ENCODE data around the gene SEPTIN8. TPM values are rescaled to one million over a fixed set of nuclear protein-coding genes. Genes with fewer than 3 reads are reported as not detected.
A peak's percentile ranks its signal among the peaks of the same experiment; 100 is the strongest.

SEPTIN8 gene
- total RNA-seq, 1 donor from 2014 or later = 35.9 TPM

DNA sequence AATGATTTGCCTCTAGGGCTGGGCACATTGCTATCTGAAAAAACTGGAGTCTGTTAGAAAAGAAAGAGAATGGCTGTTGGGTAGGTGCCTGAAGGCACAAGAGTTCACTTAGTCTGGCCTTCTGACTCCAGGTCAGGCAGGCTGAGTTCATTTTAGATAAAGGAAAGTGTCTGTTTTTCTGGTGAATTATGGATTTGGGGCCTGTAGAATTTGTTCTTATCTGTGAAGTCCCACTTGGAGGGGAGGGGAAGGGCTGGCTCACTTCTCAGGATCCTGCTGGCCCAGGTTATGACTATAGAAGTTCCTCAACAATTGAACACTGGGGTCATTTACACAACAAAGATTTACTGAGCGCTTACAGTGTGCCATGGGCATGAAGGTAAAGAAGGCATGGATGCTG lies 11.5 kb upstream of the SEPTIN8 start:
- intact Hi-C loops (cut with micrococcal nuclease) = no loop called here
- no peak overlapping the region for H3K4me3 Mint-ChIP-seq (ENCODE audit: low read depth)
- no peaks in the 10 kb centered on the region for H3K36me3 Mint-ChIP-seq (ENCODE audit: low read depth)
- peaks cover 47% of the 10 kb centered on the region for H3K27me3 Mint-ChIP-seq (ENCODE audit: low read depth)
- no peak for DNase-seq (ENCODE audit: low spot score)
- H3K4me1 Mint-ChIP-seq (ENCODE audit: low read depth) = peaks cover 4% of the 10 kb centered on the region
- H3K27ac Mint-ChIP-seq = no peak overlapping the region
- no peaks in the 10 kb centered on the region for H3K9me3 Mint-ChIP-seq

DNA sequence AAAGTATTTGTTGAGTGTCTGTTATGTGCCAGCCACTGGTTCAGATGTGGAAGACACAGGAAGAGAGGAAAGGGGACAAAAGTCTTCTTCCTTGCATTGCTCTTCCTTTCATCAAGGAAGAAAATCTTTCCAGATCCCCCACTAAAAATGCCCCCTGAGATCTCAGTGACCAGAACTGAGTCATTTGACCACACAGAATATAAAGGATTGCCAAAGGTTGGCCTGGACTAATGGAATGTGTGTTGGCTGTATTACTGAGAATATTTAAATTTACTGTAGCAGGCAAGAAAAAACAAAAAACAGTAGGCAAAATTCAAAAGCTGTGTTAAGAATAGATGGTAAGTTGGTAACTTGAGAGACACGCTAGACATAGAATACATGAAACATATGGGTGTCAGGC lies 10.0 kb upstream of the SEPTIN8 start:
- no peak overlapping the region for H3K4me3 Mint-ChIP-seq (ENCODE audit: low read depth)
- peaks cover 7% of the 10 kb centered on the region for H3K4me1 Mint-ChIP-seq (ENCODE audit: low read depth)
- intact Hi-C loops (cut with micrococcal nuclease) = no loop called here
- peaks cover 48% of the 10 kb centered on the region for H3K27me3 Mint-ChIP-seq (ENCODE audit: low read depth)
- no peak overlapping the region for H3K27ac Mint-ChIP-seq
- H3K9me3 Mint-ChIP-seq = no peaks in the 10 kb centered on the region
- no peaks in the 10 kb centered on the region for H3K36me3 Mint-ChIP-seq (ENCODE audit: low read depth)
- DNase-seq (ENCODE audit: low spot score) = no peak

DNA sequence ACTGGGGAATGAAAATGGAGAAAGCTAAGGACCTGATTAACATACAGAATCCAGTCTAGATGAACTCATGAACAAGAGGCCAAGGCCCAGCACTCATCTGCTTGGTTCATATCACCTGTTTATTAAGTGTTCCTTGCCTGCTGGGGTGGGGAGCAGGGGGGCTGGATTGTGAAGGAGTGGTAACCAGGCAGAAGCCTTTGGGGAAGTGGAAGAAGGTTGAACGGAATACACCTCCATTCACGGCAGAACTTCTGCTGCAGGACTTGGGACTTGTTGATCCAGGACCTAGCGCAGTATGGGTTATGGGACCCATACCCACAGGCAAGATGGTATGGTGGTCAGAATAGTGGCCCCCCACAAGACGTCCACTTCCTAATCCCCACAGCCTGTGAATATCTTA lies 8.8 kb upstream of the SEPTIN8 start:
- intact Hi-C loops (cut with micrococcal nuclease) = no loop called here
- no peak overlapping the region for H3K27ac Mint-ChIP-seq
- peaks cover 9% of the 10 kb centered on the region for H3K4me1 Mint-ChIP-seq (ENCODE audit: low read depth)
- no peaks in the 10 kb centered on the region for H3K36me3 Mint-ChIP-seq (ENCODE audit: low read depth)
- no peak for DNase-seq (ENCODE audit: low spot score)
- peaks cover 54% of the 10 kb centered on the region for H3K27me3 Mint-ChIP-seq (ENCODE audit: low read depth)
- no peaks in the 10 kb centered on the region for H3K9me3 Mint-ChIP-seq
- no peak overlapping the region for H3K4me3 Mint-ChIP-seq (ENCODE audit: low read depth)

DNA sequence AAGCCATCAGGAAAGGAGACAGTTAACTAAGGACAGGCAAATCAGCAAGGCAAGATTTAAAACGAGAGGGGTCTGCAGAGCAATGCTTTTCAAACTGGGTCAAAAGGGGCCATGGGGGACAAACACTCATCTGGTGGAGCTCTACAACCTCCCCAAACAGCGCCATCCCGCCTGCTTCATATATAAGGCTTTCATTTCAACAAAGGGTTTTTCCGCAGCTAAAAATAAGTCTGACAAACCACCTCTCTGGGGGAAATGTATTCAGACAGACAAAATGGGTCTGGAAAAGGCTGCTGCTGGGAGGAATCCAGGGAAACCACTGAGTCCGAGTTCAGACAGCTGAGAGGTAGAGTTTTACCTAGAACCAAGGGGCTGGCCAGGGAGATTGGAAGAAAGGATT lies 8.3 kb upstream of the SEPTIN8 start:
- H3K9me3 Mint-ChIP-seq = no peaks in the 10 kb centered on the region
- DNase-seq (ENCODE audit: low spot score) = no peak
- peaks cover 57% of the 10 kb centered on the region for H3K27me3 Mint-ChIP-seq (ENCODE audit: low read depth)
- intact Hi-C loops (cut with micrococcal nuclease) = no loop called here
- no peak overlapping the region for H3K4me3 Mint-ChIP-seq (ENCODE audit: low read depth)
- H3K4me1 Mint-ChIP-seq (ENCODE audit: low read depth) = peaks cover 11% of the 10 kb centered on the region
- H3K27ac Mint-ChIP-seq = no peak overlapping the region
- no peaks in the 10 kb centered on the region for H3K36me3 Mint-ChIP-seq (ENCODE audit: low read depth)

DNA sequence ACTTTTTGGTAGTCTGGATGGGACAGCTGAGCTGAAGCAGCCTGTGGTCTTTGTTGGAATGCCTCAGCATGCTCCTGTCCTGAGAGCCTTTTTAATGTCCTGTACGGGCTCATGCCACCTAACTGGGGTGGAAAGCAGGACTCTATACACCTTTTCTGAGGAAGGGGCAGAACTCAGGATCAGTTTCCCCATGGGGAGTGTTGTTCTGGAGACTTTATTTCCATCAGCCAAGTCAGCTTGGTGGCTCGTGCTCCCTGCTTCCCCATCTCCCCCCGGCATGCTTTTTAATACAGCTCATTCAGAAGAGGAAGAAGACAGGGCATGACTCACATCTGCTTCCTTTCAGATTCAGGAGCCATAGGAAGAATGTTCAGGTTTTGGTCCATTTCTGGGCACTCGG lies 5.1 kb upstream of the SEPTIN8 start:
- intact Hi-C loops (cut with micrococcal nuclease) = no loop called here
- Mint-ChIP-seq H3K27me3 (ENCODE audit: low read depth) (peaks cover 64% of the 10 kb centered on the region), H3K4me1 (ENCODE audit: low read depth) (peaks cover 25% of the 10 kb centered on the region), H3K27ac (no peak overlapping the region), H3K36me3 (ENCODE audit: low read depth) (peaks cover 2% of the 10 kb centered on the region), H3K9me3 (no peaks in the 10 kb centered on the region), H3K4me3 (ENCODE audit: low read depth) (no peak overlapping the region)
- no peak for DNase-seq (ENCODE audit: low spot score)

DNA sequence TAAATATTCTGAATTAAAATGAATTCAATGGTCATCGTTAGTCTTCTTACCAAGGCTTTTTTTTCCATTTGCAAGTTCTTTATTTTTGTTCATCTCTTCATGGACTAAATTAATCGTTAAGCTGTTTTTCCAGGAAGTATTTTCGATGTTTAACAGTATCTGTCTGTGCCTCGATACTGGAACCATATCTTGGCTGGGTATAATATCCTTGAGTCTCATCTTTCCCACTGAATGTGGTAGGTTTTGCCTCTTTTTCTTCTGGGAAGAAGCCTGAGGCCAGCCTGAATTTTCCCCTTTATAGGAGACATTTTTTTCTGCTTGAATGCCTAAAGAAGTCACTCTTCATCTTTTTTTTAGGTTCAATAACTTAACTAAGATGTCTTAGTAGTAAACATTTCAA lies 4.0 kb upstream of the SEPTIN8 start:
- peaks cover 61% of the 10 kb centered on the region for H3K27me3 Mint-ChIP-seq (ENCODE audit: low read depth)

DNA sequence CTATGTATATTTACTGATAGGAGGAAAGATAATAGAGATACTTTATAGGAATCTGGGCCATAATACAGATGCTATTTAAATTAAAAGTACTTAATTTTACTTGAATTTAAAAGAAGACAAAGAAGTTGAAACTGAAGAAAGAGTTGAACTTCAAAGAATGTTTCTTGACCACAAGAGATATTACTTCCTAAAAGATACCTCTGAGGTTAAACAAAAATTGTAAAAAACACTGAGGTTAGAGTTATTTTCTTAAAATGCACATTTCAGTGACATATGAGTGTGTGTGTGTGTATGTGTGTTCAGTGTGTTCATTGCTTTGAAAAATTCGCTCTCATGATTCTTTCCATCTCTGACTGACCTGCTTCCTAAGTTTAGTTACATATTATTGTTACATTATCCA lies 3.5 kb upstream of the SEPTIN8 start:
- intact Hi-C loops (cut with micrococcal nuclease) = no loop called here
- Mint-ChIP-seq H3K9me3 (no peaks in the 10 kb centered on the region), H3K4me3 (ENCODE audit: low read depth) (no peak overlapping the region), H3K36me3 (ENCODE audit: low read depth) (peaks cover 2% of the 10 kb centered on the region), H3K27ac (no peak overlapping the region), H3K27me3 (ENCODE audit: low read depth) (peaks cover 60% of the 10 kb centered on the region), H3K4me1 (ENCODE audit: low read depth) (peaks cover 27% of the 10 kb centered on the region)
- DNase-seq (ENCODE audit: low spot score) = no peak

More for the DNA sequence above, 4.0 kb upstream of the SEPTIN8 start:
- no peak overlapping the region for H3K27ac Mint-ChIP-seq
- H3K36me3 Mint-ChIP-seq (ENCODE audit: low read depth) = peaks cover 2% of the 10 kb centered on the region
- H3K9me3 Mint-ChIP-seq = no peaks in the 10 kb centered on the region
- H3K4me3 Mint-ChIP-seq (ENCODE audit: low read depth) = no peak overlapping the region
- DNase-seq (ENCODE audit: low spot score) = no peak
- H3K4me1 Mint-ChIP-seq (ENCODE audit: low read depth) = peaks cover 26% of the 10 kb centered on the region
- intact Hi-C loops (cut with micrococcal nuclease) = no loop called here

DNA sequence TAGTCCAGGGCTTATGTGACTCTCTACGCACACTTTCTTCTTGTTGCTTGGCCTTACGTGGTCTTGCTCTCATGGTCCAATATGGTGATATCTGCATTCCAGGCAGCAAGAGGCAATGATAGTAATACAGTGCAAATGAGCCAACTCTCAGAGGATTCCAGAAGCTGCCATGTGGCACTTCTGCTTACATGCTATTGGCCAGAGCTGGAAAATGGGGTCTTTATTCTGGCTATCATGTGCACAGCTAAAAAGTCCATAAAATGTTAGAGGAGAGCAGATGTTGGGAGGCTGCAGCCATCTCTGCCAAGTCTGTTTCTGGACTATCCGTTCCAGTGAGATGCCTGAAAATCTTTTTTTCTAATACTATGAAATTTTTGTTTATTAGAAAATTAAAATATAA lies 2.9 kb upstream of the SEPTIN8 start:
- peaks cover 2% of the 10 kb centered on the region for H3K36me3 Mint-ChIP-seq (ENCODE audit: low read depth)
- H3K4me3 Mint-ChIP-seq (ENCODE audit: low read depth) = no peak overlapping the region
- no peaks in the 10 kb centered on the region for H3K9me3 Mint-ChIP-seq
- peaks cover 29% of the 10 kb centered on the region for H3K4me1 Mint-ChIP-seq (ENCODE audit: low read depth)
- peaks cover 60% of the 10 kb centered on the region for H3K27me3 Mint-ChIP-seq (ENCODE audit: low read depth)
- intact Hi-C loops (cut with micrococcal nuclease) = no loop called here
- no peak overlapping the region for H3K27ac Mint-ChIP-seq
- DNase-seq (ENCODE audit: low spot score) = no peak

DNA sequence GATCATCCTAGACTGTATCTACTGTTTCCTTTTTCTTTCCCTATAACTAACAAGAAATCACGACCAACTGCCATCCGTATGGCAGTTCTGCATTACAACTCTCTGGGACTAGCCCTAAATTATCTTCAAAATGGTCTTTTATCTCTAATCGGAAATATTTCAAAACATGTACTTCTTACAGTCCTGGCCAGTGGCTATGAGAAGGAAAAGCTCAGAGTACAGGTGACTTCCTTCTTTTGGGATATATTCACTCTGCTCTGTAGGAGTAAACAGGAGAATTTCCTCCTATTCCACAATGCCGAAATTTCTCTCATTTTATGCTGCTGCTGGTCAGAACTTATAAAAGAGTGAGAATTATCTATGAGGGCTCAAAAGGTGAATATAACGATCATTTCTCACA lies 1.8 kb upstream of the SEPTIN8 start:
- DNase-seq (ENCODE audit: low spot score) = no peak
- H3K9me3 Mint-ChIP-seq = no peaks in the 10 kb centered on the region
- peaks cover 2% of the 10 kb centered on the region for H3K36me3 Mint-ChIP-seq (ENCODE audit: low read depth)
- H3K27ac Mint-ChIP-seq = no peak overlapping the region
- intact Hi-C loops (cut with micrococcal nuclease) = no loop called here
- peaks cover 29% of the 10 kb centered on the region for H3K4me1 Mint-ChIP-seq (ENCODE audit: low read depth)
- peaks cover 69% of the 10 kb centered on the region for H3K27me3 Mint-ChIP-seq (ENCODE audit: low read depth)
- H3K4me3 Mint-ChIP-seq (ENCODE audit: low read depth) = peak overlapping the region; percentile 49

DNA sequence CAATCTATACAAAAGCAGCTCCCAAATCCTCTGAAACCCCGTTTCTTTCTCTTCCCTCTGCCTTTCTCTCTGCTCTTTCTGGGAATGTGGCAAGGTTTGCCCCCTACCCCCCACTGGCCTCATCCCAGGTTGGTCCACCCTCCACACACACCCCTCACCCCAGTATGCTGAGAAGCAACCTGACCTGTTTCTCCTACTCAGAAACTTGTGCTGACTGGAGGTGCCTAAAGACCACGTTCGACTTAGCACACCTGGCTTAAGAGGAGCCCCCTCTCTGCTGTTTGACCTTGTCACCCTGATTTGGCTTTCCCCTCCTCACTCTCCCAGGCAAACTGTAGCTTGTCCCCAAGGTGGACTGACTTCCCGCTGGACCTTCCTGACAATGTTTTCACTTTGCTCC lies 1.1 kb upstream of the SEPTIN8 start:
- no peaks in the 10 kb centered on the region for H3K9me3 Mint-ChIP-seq
- DNase-seq (ENCODE audit: low spot score) = no peak
- H3K27me3 Mint-ChIP-seq (ENCODE audit: low read depth) = peaks cover 69% of the 10 kb centered on the region
- peaks cover 29% of the 10 kb centered on the region for H3K4me1 Mint-ChIP-seq (ENCODE audit: low read depth)
- peaks cover 2% of the 10 kb centered on the region for H3K36me3 Mint-ChIP-seq (ENCODE audit: low read depth)
- H3K4me3 Mint-ChIP-seq (ENCODE audit: low read depth) = peak overlapping the region; percentile 82
- peak overlapping the region; percentile 76 for H3K27ac Mint-ChIP-seq
- intact Hi-C loops (cut with micrococcal nuclease) = no loop called here

DNA sequence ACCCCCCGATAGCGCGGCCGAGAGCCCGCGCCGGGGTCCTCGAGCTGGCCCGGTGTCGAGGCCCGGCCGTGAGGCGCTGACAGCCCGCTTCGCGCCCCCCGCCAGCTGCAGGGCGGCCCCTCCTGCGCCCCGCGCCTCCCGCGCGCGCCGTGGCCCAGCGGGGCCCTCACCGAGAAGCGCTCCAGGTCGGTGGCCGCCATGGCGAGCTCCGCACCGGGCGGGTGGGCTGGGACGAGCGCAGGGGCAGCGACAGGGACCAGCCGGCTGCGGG lies 166 bp downstream of the SEPTIN8 start:
- Mint-ChIP-seq H3K4me1 (ENCODE audit: low read depth) (peaks cover 26% of the 10 kb centered on the region), H3K36me3 (ENCODE audit: low read depth) (peaks cover 2% of the 10 kb centered on the region), H3K27me3 (ENCODE audit: low read depth) (peaks cover 60% of the 10 kb centered on the region), H3K27ac (no peak overlapping the region), H3K4me3 (ENCODE audit: low read depth) (no peak overlapping the region), H3K9me3 (no peaks in the 10 kb centered on the region)
- DNase-seq (ENCODE audit: low spot score) = no peak
- intact Hi-C loops (cut with micrococcal nuclease) = loop anchor here (2.0 kb wide), 1 partner anchor 22 kb away; no protein-coding TSS in a partner anchor

DNA sequence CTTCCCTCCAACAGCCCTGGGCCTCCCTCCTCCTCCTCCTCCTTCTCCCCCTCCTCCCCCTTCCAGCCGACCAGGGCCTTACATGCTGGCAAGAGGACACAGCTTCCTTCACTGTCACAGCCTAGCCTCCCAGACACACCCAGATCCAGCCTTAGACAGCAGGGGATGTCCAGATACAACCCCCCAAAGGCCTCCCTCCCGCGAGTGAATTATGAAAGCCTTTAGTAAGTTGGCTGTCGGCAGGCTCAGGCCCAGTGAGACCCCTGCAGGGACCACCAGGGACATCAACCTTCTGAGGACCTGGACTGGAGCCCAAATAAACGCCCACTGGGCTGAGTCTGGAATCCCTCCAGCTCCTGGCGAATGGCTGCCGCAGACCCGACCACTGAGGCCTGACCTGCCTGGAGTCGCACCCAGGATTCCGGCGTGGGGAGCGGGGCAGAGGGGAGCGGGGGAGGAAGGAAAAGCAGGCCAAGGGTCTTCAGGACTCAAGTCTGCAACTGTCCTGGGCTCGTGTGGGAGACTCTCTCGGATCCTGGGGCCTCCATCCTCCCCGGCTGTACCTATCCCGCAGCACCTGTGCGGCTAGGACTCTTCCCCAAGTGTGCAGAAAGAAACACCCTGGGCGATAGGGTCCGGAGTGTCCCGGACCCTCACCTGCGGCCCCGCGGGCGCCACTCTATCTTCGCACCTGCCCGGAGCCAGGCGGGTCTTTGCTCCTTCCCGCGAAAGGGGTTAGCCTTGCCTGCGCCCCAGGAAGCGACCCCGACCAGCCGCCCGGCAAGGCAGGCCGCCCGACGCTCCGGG lies 705 bp downstream of the SEPTIN8 start:
- Mint-ChIP-seq H3K27ac (no peak overlapping the region), H3K4me3 (ENCODE audit: low read depth) (peak overlapping the region; percentile 61), H3K4me1 (ENCODE audit: low read depth) (peaks cover 25% of the 10 kb centered on the region)

DNA sequence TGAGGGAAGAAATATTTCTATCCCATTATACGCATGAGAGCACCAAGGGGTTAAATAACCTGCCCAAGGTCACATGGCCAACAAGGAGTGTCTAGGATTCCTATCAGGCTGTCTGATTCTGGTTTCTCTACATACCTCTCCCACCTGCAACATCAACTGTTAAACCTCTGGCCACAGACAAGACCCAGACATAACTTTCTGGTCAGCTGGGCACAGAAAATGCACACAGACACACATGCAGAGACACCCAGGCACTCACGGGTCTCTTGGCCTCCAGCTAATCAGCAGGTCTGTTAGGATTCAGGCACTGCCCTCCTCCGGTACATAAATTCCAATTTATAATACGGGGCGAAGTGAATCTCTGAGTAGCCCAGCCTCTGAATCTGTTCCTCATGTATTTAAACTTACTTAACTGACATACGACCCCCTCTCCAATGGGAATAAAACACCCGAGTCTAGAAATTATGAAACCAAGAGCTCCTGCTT lies 1.5 kb downstream of the SEPTIN8 start:
- H3K36me3 Mint-ChIP-seq (ENCODE audit: low read depth) = peaks cover 2% of the 10 kb centered on the region

More for the DNA sequence above, 705 bp downstream of the SEPTIN8 start:
- Mint-ChIP-seq H3K27me3 (ENCODE audit: low read depth) (peaks cover 55% of the 10 kb centered on the region), H3K9me3 (no peaks in the 10 kb centered on the region), H3K36me3 (ENCODE audit: low read depth) (peaks cover 2% of the 10 kb centered on the region)
- DNase-seq (ENCODE audit: low spot score) = no peak
- intact Hi-C loops (cut with micrococcal nuclease) = loop anchor here (2.0 kb wide), 1 partner anchor 22 kb away; no protein-coding TSS in a partner anchor

More for the DNA sequence above, 1.5 kb downstream of the SEPTIN8 start:
- Mint-ChIP-seq H3K4me1 (ENCODE audit: low read depth) (peaks cover 21% of the 10 kb centered on the region), H3K4me3 (ENCODE audit: low read depth) (peak overlapping the region; percentile 43), H3K27ac (no peak overlapping the region), H3K9me3 (no peaks in the 10 kb centered on the region), H3K27me3 (ENCODE audit: low read depth) (peaks cover 48% of the 10 kb centered on the region)
- intact Hi-C loops (cut with micrococcal nuclease) = no loop called here
- DNase-seq (ENCODE audit: low spot score) = no peak

All from activated T-helper 2 cell treated with anti-CD3 and anti-CD28 coated beads, Interferon-gamma antibody, Interleukin-2, Interleukin-4, amounts not matched to agents 10 μg/mL and 5 μg/mL and 100 μg/mL, durations not matched to agents 14 hours and 24 hours and 36 hours (primary cell).